ENCODE measurements around the gene OR2J1. TPM values are rescaled to one million over a fixed set of nuclear protein-coding genes. Genes with fewer than 3 reads are reported as not detected.

The OR2J1 gene
- total RNA-seq (not detected), polyA plus RNA-seq (not detected)
- long read RNA-seq, donor 1, result 0 reads
- long read RNA-seq, donor 2, result 0 reads
- long read RNA-seq, donor 3, result 0 reads
- long read RNA-seq, donor 4, result 0 reads
- long read RNA-seq, donor 5, result 0 reads
- long read RNA-seq, donor 6, result 0 reads
- long read RNA-seq, donor 7, result 0 reads
- long read RNA-seq, donor 8, result 0 reads
- long read RNA-seq, donor 9, result 0 reads
- long read RNA-seq, donor 10, result 0 reads

- TF ChIP-seq CTCF (IDR thresholded peaks at IDR 0.05) (no peak), POLR2A (IDR thresholded peaks at IDR 0.05) (no peak)
- H3K27ac ChIP-seq, result no peak within 1 kb of the TSS
- no peak within 1 kb of the TSS for H3K4me3 ChIP-seq
- H3K9me3 ChIP-seq (replicated peaks in 1 of 3), result no peaks in the 10 kb centered on the region
- H3K4me1 ChIP-seq (replicated peaks in 1 of 2), result no peaks in the 10 kb centered on the region
- intact Hi-C loops (cut with DNase I), result no loop called here
- DNase-seq, result no peak
- no peaks in the 10 kb centered on the region for H3K36me3 ChIP-seq (replicated peaks in 1 of 2)
- no peaks in the 10 kb centered on the region for H3K27me3 ChIP-seq
- WGBS, 4 donors, result 67 to 72% (median 69%) methylated on average over 3 of the region's 3 CpGs
These were observed at the start of gene OR2J1 for GRCh38 chr6:29099190-29099589. Gene OR2J1 (plus strand): TSS chr6:29099490. CDS start chr6:29100943, 1,453 bp downstream.

GRCh38 chr6:29051680-29052079, 47.6 kb upstream of the OR2J1 start:
- Histone ChIP-seq H3K27ac (no peak overlapping the region), H3K9me3 (replicated peaks in 1 of 3) (no peaks in the 10 kb centered on the region), H3K4me1 (replicated peaks in 1 of 2) (no peaks in the 10 kb centered on the region), H3K36me3 (replicated peaks in 1 of 2) (no peaks in the 10 kb centered on the region), H3K27me3 (no peaks in the 10 kb centered on the region), H3K4me3 (no peak overlapping the region)
- TF ChIP-seq POLR2A (IDR thresholded peaks at IDR 0.05) (no peak), CTCF (IDR thresholded peaks at IDR 0.05) (no peak)
- intact Hi-C loops (cut with DNase I), result no loop called here
- DNase-seq, result no peak
- 71 to 79% (median 74%) methylated on average over 3 of the region's 3 CpGs for WGBS, 4 donors

- no peaks in the 10 kb centered on the region for H3K27me3 ChIP-seq
- H3K36me3 ChIP-seq (replicated peaks in 1 of 2), result no peaks in the 10 kb centered on the region
- WGBS, 4 donors, result 29 to 32% (median 30%) methylated on average over 9 of the region's 9 CpGs
- no peak overlapping the region for H3K27ac ChIP-seq
- H3K9me3 ChIP-seq (replicated peaks in 1 of 3), result no peaks in the 10 kb centered on the region
- TF ChIP-seq CTCF (IDR thresholded peaks at IDR 0.05) (peak in 3 of 6 experiments; percentile 26 to 49 (median 34)), POLR2A (IDR thresholded peaks at IDR 0.05) (no peak)
- intact Hi-C loops (cut with DNase I), result no loop called here
- H3K4me1 ChIP-seq (replicated peaks in 1 of 2), result no peaks in the 10 kb centered on the region
- H3K4me3 ChIP-seq, result no peak overlapping the region
- peak in 3 of 7 donors; percentile 5 to 39 (median 23) for DNase-seq
These were observed 27.2 kb upstream of the OR2J1 start for GRCh38 chr6:29071831-29072723.

- Histone ChIP-seq H3K4me3 (no peak overlapping the region), H3K27ac (no peak overlapping the region), H3K9me3 (replicated peaks in 1 of 3) (no peaks in the 10 kb centered on the region), H3K36me3 (replicated peaks in 1 of 2) (no peaks in the 10 kb centered on the region), H3K27me3 (no peaks in the 10 kb centered on the region), H3K4me1 (replicated peaks in 1 of 2) (no peaks in the 10 kb centered on the region)
- WGBS, 4 donors, result 72 to 84% (median 77%) methylated on average over 1 of the region's 1 CpG
- DNase-seq, result no peak
- intact Hi-C loops (cut with DNase I), result no loop called here
- TF ChIP-seq CTCF (IDR thresholded peaks at IDR 0.05) (no peak), POLR2A (IDR thresholded peaks at IDR 0.05) (no peak)
These were observed 20.1 kb upstream of the OR2J1 start for GRCh38 chr6:29079203-29079602.
